ENCODE results near the gene GMNN.

Gene GMNN

GRCh38 chr6:24818346-24818745 lies 43.6 kb downstream of the GMNN start:
- DNase-seq = no peak

DNA sequence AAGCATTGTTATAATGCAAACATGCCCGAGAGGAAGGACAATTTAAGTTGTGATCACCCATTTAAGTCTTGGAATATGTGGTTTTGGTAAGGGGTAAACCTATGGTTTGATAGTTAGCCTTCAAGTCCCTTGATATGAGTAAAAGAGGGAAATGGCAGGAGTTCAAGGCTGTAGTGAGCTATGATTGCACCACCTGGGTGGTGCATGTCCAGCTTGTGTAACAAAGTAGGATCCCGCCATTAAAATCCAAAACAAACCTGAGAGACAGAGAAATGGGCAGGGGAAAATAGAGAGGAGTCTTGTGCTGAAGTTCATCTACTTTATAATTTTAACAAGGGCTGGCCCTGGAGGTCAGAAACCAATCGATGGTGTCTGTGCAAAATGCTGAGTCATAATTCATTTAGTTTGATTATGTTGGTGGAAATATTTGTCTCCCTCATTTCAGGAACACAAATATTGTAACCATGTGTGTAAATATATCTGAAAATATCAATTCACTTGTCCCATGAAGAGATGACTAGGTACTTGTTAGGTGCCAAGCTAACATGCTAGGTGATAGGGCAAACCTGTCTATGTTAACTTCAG lies 47.2 kb downstream of the GMNN start:
- no peak for DNase-seq

DNA sequence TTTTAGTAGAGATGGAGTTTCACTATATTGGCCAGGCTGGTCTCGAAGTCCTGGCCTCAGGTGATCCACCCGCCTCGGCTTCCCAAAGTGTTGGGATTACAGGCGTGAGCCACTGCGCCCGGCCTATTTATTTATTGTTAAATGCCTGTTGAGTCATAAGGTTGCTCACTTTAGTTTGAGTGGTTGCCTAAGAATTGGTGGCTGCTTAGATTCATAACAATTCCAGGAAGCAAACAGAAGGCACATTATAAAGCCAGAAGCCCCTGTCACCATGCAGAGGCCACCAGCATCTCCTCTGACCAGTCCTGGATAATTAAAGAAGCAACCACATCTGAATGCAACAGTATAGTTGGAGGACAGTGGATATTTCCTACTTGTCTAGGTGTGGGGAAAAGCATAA lies 48.0 kb downstream of the GMNN start:
- no peak for DNase-seq

DNA sequence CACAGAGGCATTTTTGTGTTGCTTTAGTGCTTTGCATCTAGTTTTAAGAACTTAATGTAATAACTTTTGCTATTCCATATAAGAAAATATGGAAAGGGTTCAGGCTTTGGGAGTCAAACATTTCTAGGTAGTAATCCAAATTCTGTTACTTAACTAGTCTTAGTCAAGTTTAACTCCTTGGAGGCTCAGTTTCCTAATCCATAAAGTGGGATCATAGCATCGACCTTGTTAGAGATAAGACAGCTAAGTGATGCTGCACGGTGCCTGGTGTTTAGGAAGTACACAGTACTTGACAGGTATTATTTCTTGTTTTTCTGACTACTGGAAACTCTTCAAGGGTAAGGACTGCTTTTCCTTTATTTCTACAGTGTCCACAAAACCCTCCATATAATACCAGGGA lies 48.4 kb downstream of the GMNN start:
- DNase-seq = no peak

DNA sequence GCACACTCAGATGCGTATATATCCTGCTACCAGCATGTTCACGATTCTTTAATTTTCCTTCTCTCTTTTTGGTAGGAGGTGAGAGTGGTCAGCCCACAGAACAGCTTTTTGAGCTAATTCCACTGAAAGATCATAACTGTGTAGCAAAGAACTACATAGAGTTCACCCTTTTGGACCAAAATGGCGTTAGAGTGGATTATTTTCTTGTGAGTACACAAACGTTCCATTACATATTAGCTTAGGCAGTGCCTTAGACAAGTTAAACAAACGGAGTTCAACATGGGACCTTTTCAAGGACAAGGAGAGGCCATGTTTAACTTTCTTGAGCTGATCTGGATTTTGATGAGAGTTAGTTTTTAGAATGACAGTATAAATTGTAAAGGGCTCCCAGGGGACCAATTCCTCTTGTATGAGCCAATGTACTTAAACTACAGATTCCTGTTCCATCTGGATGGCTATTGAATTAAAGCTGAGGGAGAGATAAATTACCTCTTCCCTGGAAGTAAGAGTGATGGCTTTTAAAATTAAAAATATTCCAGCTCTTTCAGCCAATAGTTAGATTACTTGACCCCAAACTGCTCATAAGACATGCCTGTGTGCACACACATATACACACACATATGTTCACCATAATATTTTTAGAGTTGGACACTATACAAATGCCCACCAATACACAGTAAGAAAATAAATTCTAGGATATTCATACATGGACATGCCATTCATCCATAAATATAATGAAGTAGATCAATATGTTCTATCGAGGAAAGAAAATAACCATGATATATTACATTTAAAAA lies 49.6 kb downstream of the GMNN start:
- DNase-seq = no peak

- DNase-seq = no peak
Measured at GRCh38 chr6:24825130-24825630, 50.4 kb downstream of the GMNN start.

DNA sequence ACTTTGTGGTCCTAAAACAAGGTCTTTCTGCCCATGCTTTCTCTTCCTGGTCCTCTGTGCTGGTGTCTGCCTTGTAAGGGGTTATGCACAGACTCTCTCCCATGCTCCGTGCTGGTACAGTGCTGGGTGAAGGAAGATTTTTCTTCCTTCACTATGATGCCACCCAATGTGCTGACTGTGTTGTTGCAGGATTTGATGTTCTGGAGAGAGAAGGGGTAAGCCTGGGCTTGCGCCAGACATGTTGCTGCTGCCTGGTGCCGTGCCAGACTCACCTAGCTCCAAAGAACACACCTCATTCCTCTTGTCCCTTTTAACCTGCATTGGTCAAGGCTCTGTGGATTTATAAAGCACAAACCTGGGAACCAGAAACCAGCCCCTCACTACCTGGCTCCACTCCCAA lies 52.4 kb downstream of the GMNN start:
- DNase-seq = no peak

DNA sequence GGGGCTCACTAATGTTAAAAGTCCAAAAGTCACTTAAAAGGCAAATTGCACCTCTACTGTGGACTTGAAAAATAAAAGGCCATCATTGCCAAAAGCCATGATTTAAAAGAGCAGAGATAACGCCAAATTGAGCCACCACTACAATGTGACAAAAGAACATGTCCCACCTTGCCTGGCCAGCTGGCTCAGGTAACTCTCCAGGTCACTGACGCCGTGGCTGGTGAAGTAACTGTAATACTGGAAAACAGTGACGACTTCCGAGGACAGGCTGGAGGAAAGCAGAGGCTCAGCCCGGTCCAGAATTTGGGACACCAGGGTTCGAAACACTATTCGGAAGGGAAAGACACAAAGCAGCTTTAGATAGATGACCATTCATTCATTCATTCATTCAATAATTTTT lies 53.2 kb downstream of the GMNN start:
- no peak for DNase-seq

- no peak for DNase-seq
Measured at GRCh38 chr6:24829657-24830056, 54.9 kb downstream of the GMNN start.

GRCh38 chr6:24831771-24832716 lies 57.3 kb downstream of the GMNN start:
- no peak for DNase-seq

GRCh38 chr6:24832794-24833193 lies 58.1 kb downstream of the GMNN start:
- DNase-seq = no peak

GRCh38 chr6:24833711-24834386 lies 59.1 kb downstream of the GMNN start:
- no peak for DNase-seq
